Uterus (tissue), 4 donors: ENCODE measurements around the gene OR2AE1. TPM values are rescaled to one million over a fixed set of nuclear protein-coding genes. Genes with fewer than 3 reads are reported as not detected.

Experiments used
- DNase-seq, 2 donors: peaks; one replicate each; pipeline ENCODE4 v3.0.0-alpha.2; 2019 to 2020
- H3K27ac ChIP-seq, 2 donors: fragments of 200-600 bp; sonication (generic); 1 replicate in 1 of 2; 2 replicates in 1 of 2; pipeline ENCODE4 v1.5.1; 2016 to 2018
- H3K27me3 ChIP-seq, 2 donors: fragments of 200-600 bp; sonication (generic); one replicate each; pipeline ENCODE4 v1.5.1; 2018 to 2019; ENCODE audit warnings: control low read depth in 1 of 2
- H3K36me3 ChIP-seq, 2 donors: fragments of 200-600 bp; sonication (generic); one replicate each; pipeline ENCODE4 v1.5.1; 2019; ENCODE audit warnings: control low read depth in 1 of 2
- H3K4me1 ChIP-seq, 2 donors: fragments of 200-600 bp; sonication (generic); one replicate each; pipeline ENCODE4 v1.5.1; 2018 to 2019; ENCODE audit warnings: control low read depth in 1 of 2
- H3K4me3 ChIP-seq, 2 donors: fragments of 200-600 bp; sonication (generic); 1 replicate in 1 of 2; 2 replicates in 1 of 2; pipeline ENCODE4 v1.5.1; 2018 to 2019; ENCODE audit warnings: mild to moderate bottlenecking in 1 of 2
- H3K9me3 ChIP-seq, 2 donors: fragments of 200-600 bp; sonication (generic); one replicate each; pipeline ENCODE4 v1.5.1; 2019; ENCODE audit warnings: control low read depth in 1 of 2
- POLR2A ChIP-seq, 2 donors: fragments of 450-650 bp; IDR thresholded peaks; one replicate each; pipeline ENCODE4 v1.6.1; 2016; ENCODE audit warnings: antibody characterized with exemption in 2 of 2, mild to moderate bottlenecking in 1 of 2, moderate library complexity in 1 of 2
- intact Hi-C: fragments of 100-400 bp; cut with DNase I; formaldehyde crosslinking; loops from one replicate; pipeline ENCODE4 v1.15.1; 2023; ENCODE audit warnings: low total_unique reads
- total RNA-seq, 4 donors: library from RNA; depleted of rRNA in 3 of 4; stranded (reverse); fragments of >200 nt in 3 of 4; gene quantifications; one replicate each; pipeline versions ENCODE4 v1.1.0 to v1.2.4, GENCODE V29; 2014 to 2023
- TF ChIP-seq, protein P1 (sequence below), 4 experiments: fragments of 200-600 bp in 2 of 4; fragments of 450-650 bp in 2 of 4; sonication (generic) in 2 of 4; IDR thresholded peaks; one replicate each; pipeline ENCODE4 v1.5.1; 2016 to 2019; ENCODE audit warnings: antibody characterized with exemption in 4 of 4, mild to moderate bottlenecking in 2 of 4, moderate library complexity in 1 of 4
- donor health status: DM: yes; HTN: yes; CAD: no.

Gene OR2AE1
- total RNA-seq, 4 donors from 2014 or later, result not detected

DNA sequence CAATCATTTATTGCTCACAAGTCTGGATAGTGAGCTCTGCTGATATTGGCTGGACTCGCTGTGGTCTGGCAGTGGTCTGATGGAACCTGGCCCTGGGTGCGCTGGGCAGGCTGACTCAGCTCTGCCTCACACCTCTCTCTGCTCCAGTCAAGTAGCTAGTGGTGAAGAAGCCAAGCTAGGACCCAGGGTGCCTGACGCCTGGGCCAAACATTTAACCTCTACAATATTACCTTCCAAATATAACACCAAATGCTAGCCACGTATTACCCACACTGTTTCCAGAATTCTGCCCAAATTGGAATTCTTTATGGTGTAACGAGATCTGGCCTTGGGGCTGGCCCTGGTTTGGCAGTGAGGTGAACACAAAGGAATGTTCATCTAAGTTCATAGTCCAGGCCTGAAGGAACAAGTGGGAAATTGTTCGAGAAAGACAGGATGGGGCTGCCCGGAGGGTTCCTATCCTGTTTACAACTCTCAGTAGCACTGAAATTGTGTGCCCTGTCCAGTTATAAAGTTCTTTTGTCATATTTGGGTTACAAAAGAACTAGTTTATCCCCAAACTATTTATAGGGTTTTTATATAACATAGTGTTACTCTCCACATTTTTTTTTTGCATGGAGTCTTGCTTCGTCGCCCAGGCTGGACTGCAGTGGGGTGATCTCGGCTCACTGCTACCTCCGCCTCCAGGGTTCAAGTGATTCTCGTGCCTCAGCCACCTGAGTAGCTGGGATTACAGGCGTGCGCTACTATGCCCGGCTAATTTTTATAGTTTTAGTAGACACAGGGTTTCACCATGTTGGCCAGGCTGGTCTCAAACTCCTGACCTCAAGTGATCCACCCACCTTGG, 16.3 kb downstream of the OR2AE1 start:
- Histone ChIP-seq H3K4me1 (no peaks in the 10 kb centered on the region), H3K4me3 (no peak overlapping the region), H3K27me3 (no peaks in the 10 kb centered on the region), H3K27ac (no peak overlapping the region), H3K9me3 (no peaks in the 10 kb centered on the region), H3K36me3 (no peaks in the 10 kb centered on the region)
- no peak for TF ChIP-seq POLR2A (IDR thresholded peaks at IDR 0.05)
- TF ChIP-seq, protein P1, sequence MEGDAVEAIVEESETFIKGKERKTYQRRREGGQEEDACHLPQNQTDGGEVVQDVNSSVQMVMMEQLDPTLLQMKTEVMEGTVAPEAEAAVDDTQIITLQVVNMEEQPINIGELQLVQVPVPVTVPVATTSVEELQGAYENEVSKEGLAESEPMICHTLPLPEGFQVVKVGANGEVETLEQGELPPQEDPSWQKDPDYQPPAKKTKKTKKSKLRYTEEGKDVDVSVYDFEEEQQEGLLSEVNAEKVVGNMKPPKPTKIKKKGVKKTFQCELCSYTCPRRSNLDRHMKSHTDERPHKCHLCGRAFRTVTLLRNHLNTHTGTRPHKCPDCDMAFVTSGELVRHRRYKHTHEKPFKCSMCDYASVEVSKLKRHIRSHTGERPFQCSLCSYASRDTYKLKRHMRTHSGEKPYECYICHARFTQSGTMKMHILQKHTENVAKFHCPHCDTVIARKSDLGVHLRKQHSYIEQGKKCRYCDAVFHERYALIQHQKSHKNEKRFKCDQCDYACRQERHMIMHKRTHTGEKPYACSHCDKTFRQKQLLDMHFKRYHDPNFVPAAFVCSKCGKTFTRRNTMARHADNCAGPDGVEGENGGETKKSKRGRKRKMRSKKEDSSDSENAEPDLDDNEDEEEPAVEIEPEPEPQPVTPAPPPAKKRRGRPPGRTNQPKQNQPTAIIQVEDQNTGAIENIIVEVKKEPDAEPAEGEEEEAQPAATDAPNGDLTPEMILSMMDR (IDR thresholded peaks at IDR 0.05), result no peak
- DNase-seq, result no peak
- intact Hi-C loops, result no loop called here

DNA sequence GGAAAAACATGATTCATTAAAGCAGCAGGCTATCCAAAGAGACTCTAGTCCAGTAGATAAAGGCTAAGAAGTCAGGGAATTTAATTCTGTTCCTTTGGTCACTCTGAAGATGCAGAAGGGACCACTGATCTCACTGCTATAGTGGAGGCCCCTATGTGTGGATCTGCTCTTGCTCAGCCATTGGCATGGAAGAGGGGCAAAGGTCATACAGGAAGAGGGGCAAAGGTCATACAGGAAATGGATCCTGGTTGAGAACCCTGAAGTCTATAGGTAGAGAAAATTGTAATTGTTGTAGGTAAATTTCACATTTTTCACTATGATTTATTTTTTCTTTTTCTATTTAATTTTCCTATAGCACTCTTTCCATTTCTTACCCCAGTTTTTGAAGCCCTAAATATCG, 21.6 kb downstream of the OR2AE1 start:
- no peaks in the 10 kb centered on the region for H3K27me3 ChIP-seq
- H3K36me3 ChIP-seq, result no peaks in the 10 kb centered on the region
- intact Hi-C loops, result no loop called here
- TF ChIP-seq, protein P1 (IDR thresholded peaks at IDR 0.05), result no peak
- TF ChIP-seq POLR2A (IDR thresholded peaks at IDR 0.05), result no peak
- no peaks in the 10 kb centered on the region for H3K9me3 ChIP-seq
- H3K4me3 ChIP-seq, result no peak overlapping the region
- no peak overlapping the region for H3K27ac ChIP-seq
- H3K4me1 ChIP-seq, result no peaks in the 10 kb centered on the region
- no peak for DNase-seq

DNA sequence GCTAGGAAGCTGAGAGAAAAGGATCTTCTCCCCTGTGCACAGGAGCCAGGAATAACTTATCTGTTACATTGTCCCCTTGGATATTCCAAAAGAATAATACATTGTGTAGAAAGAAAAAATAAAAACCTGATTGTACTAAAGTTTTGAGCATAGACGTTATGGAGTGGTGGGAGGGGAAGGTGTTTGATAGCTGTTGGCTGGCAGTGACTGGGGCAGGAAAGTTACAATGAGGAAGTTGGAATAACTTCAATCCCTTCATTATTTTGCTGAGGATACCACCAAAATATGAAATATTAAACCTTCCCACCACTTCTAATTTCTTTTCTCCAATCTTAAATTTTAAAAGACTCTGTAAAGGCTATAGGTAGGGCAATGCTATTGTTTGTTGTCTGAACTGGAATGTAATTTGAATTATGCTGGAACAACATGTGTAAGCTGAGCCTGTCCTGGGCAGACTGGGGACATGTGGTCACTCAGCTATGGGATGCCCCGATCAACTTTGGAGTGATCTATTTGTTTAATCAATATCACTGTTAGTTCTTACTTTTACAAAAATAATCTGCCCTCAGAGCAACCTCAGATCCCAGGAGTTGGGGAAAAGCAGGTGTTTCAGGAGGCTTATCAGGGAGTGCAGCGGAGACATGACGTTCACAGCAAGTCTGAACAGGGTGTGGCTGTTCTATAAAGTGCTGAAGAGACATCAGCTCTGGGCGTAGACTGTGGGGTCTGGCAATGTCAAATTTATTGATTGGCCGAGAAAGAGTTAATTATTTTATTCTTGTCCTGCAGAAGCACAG, 28.2 kb downstream of the OR2AE1 start:
- H3K4me3 ChIP-seq, result no peak overlapping the region
- DNase-seq, result no peak

DNA sequence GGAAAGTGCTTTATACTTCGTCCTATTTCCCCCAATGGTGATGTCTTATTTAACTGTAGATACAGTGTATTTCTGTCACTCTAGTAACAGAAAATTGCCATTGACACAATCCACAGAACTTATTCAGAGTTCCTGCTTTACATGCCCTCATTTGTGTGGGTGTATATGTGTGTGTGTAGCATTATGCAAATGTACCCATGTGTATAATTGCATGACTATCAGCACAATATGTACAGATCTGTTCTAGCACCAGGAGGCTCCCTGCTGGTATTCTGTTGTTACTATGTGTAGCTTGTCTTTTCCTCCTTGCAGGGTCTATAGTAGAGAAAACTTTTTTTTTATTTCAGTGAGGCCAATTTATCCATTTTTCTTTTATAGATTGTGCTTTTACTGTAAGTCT, 32.5 kb downstream of the OR2AE1 start:
- no peaks in the 10 kb centered on the region for H3K36me3 ChIP-seq
- no peaks in the 10 kb centered on the region for H3K27me3 ChIP-seq
- no peak for DNase-seq
- no peak overlapping the region for H3K4me3 ChIP-seq
- H3K9me3 ChIP-seq, result no peaks in the 10 kb centered on the region
- H3K4me1 ChIP-seq, result no peaks in the 10 kb centered on the region
- intact Hi-C loops, result no loop called here
- TF ChIP-seq, protein P1 (IDR thresholded peaks at IDR 0.05), result no peak
- TF ChIP-seq POLR2A (IDR thresholded peaks at IDR 0.05), result no peak
- no peak overlapping the region for H3K27ac ChIP-seq

More for the DNA sequence above, 28.2 kb downstream of the OR2AE1 start:
- TF ChIP-seq POLR2A (IDR thresholded peaks at IDR 0.05), result no peak
- TF ChIP-seq, protein P1 (IDR thresholded peaks at IDR 0.05), result no peak
- intact Hi-C loops, result no loop called here
- Histone ChIP-seq H3K36me3 (no peaks in the 10 kb centered on the region), H3K9me3 (no peaks in the 10 kb centered on the region), H3K4me1 (no peaks in the 10 kb centered on the region), H3K27ac (no peak overlapping the region), H3K27me3 (no peaks in the 10 kb centered on the region)

DNA sequence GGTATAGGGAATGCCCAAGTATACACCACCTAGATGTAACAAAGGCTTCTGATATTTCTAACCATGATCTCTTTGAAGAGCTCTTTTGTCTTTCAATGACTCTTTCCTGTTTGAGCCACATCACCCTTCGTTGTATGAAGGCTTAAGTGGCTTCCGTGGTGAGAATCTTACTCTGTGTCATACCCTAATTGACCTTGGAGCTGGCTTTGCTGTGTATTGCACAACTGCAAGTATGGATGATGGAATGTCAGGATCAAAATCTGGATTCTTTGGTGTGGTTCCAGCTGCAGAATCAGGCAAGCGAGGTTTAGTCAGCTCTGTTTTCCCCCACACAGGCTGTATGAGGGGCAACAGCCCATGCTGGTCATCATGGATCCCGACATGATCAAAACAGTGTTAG, 33.0 kb downstream of the OR2AE1 start:
- Histone ChIP-seq H3K36me3 (no peaks in the 10 kb centered on the region), H3K27me3 (no peaks in the 10 kb centered on the region), H3K9me3 (no peaks in the 10 kb centered on the region), H3K4me1 (no peaks in the 10 kb centered on the region), H3K4me3 (no peak overlapping the region), H3K27ac (no peak overlapping the region)
- no peak for TF ChIP-seq POLR2A (IDR thresholded peaks at IDR 0.05)
- TF ChIP-seq, protein P1 (IDR thresholded peaks at IDR 0.05), result no peak
- intact Hi-C loops, result no loop called here
- DNase-seq, result no peak
